ENCODE results near the gene NINJ2. TPM values are rescaled to one million over a fixed set of nuclear protein-coding genes. Genes with fewer than 3 reads are reported as not detected.

Gene NINJ2
- total RNA-seq, 1 experiment from 2014 or later = 0.24 TPM

DNA sequence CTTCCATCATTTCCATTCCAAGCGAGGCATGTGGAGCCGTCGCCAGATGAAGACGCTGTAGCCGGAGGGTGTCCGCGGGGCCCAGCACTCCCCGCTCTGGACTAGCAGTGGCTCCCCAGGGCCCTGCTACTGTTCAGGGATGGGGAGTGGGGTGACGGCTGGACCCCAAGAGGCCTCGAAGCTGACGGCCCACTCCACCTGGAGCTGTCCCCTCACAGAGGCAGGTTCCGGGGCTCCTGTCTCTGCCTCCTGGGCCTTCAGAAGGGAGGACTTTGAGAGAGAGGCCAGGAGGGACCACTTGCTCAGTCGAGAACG lies 101.9 kb downstream of the NINJ2 start:
- Histone ChIP-seq H4K8ac (replicated peaks; ENCODE audit: insufficient read length, low read depth, low read length) (no peak overlapping the region), H3K23me2 (ENCODE audit: insufficient read length, low read depth, low read length, poor library complexity, severe bottlenecking) (no peaks in the 10 kb centered on the region), H3K23ac (ENCODE audit: insufficient read length, low read depth, low read length) (no peak overlapping the region), H3K56ac (ENCODE audit: insufficient read length, low read depth, low read length) (no peak overlapping the region), H3K27ac (ENCODE audit: insufficient read length, low read depth, low read length) (no peak overlapping the region), H3K79me1 (ENCODE audit: insufficient read depth, low read depth, low read length, poor library complexity, severe bottlenecking) (no peaks in the 10 kb centered on the region), H3T11ph (ENCODE audit: low read length) (no peak overlapping the region), H3K4ac (ENCODE audit: low read depth, low read length) (no peak overlapping the region), H3K4me1 (ENCODE audit: insufficient read depth, low read length) (no peaks in the 10 kb centered on the region), H3K18ac (ENCODE audit: insufficient read length, low read depth, low read length) (no peak overlapping the region), H2AK5ac (ENCODE audit: insufficient read length, low read length) (no peak overlapping the region), H3K27me3 (ENCODE audit: insufficient read depth, low read length) (no peaks in the 10 kb centered on the region), H3K9ac (ENCODE audit: extremely low read depth, insufficient read length, low read length) (no peak overlapping the region), H2BK120ac (ENCODE audit: low read depth, low read length, poor library complexity, severe bottlenecking) (no peak overlapping the region), H2BK20ac (ENCODE audit: low read depth, low read length, poor library complexity, severe bottlenecking) (no peak overlapping the region), H3K14ac (ENCODE audit: insufficient read depth, low read length) (no peak overlapping the region), H2AFZ (ENCODE audit: low read length) (no peak overlapping the region), H3K4me2 (ENCODE audit: insufficient read depth, insufficient read length, low read length) (no peak overlapping the region), H4K91ac (ENCODE audit: insufficient read length, low read depth, low read length) (no peak overlapping the region), H2BK5ac (ENCODE audit: insufficient read length, low read length) (no peak overlapping the region), H4K20me1 (ENCODE audit: control insufficient read depth, insufficient read depth, insufficient read length) (no peaks in the 10 kb centered on the region), H3K9me3 (ENCODE audit: control insufficient read depth, low read depth, low read length) (no peaks in the 10 kb centered on the region), H3K79me2 (ENCODE audit: insufficient read depth, low read length) (no peaks in the 10 kb centered on the region), H2BK15ac (ENCODE audit: low read depth, low read length) (no peak overlapping the region), H4K5ac (ENCODE audit: insufficient read length, low read depth, low read length) (no peak overlapping the region), H2BK12ac (ENCODE audit: insufficient read length, low read depth, low read length) (no peak overlapping the region)
- no peaks in the 10 kb centered on the region for H3K9me3 Mint-ChIP-seq
- H3K27ac Mint-ChIP-seq = no peak overlapping the region
- H3K4me3 Mint-ChIP-seq = no peak overlapping the region
- DNase-seq = no peak
- H3K4me1 Mint-ChIP-seq = peaks cover 2 to 4% of the 10 kb centered on the region in 2 experiments; a peak in 2 of 4 replicates
- no CpG with 5 or more reads among the region's 14 CpGs for WGBS (ENCODE audit: extremely low coverage, insufficient read length, low lambda C conversion rate)
- TF ChIP-seq, protein P1, sequence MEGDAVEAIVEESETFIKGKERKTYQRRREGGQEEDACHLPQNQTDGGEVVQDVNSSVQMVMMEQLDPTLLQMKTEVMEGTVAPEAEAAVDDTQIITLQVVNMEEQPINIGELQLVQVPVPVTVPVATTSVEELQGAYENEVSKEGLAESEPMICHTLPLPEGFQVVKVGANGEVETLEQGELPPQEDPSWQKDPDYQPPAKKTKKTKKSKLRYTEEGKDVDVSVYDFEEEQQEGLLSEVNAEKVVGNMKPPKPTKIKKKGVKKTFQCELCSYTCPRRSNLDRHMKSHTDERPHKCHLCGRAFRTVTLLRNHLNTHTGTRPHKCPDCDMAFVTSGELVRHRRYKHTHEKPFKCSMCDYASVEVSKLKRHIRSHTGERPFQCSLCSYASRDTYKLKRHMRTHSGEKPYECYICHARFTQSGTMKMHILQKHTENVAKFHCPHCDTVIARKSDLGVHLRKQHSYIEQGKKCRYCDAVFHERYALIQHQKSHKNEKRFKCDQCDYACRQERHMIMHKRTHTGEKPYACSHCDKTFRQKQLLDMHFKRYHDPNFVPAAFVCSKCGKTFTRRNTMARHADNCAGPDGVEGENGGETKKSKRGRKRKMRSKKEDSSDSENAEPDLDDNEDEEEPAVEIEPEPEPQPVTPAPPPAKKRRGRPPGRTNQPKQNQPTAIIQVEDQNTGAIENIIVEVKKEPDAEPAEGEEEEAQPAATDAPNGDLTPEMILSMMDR (conservative IDR thresholded peaks at IDR 0.05) = no peak
- no peaks in the 10 kb centered on the region; a peak in 2 of 7 replicates for H3K36me3 Mint-ChIP-seq (ENCODE audit: insufficient read depth in 1 of 3, low read depth in 3 of 3)
- no peaks in the 10 kb centered on the region; the same call in 1 of the 2 replicates for H3K27me3 Mint-ChIP-seq (ENCODE audit: low read depth)

Data from H9 (cell line).